GM19467 (cell line): ENCODE results near the gene GLIS2.

Experiments
- ATAC-seq: cut with Tn5 transposase; IDR thresholded peaks from one replicate; pipeline ENCODE4 v1.9.1; 2021; ENCODE audit warnings: mild to moderate bottlenecking, moderate library complexity; ENCODE audit not compliant: unreplicated experiment

Gene GLIS2

GRCh38 chr16:4319454-4320421, 3.9 kb downstream of the GLIS2 start:
- no peak for ATAC-seq

DNA sequence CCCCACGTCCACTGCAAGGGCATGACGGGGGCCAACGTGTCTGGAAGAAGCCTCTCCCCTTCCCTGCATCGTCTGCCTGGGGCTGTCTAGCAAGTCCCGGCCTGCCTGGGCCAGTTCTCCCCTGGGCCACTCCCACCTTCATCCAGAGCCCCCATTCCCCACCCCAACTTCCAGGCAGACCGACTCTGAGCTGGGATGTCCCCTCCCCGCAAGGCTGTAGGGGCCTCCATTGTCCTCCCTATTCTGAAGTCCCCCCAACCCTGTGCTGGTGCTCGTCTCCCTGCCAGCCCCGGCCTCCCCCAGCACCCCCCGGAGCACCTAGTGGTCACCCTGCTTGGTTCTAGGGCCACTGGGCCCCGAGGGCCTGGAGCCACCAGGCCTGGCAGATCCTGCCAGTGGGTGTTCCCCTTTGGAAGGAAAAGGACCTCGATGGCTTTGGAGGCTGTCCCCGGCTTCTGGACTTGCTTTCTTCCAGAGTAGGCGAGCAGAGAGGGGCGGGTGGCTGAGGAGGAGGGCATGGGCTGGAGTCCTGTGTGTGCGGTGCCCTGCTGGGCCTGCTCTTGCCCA, 4.8 kb downstream of the GLIS2 start:
- ATAC-seq: no peak

DNA sequence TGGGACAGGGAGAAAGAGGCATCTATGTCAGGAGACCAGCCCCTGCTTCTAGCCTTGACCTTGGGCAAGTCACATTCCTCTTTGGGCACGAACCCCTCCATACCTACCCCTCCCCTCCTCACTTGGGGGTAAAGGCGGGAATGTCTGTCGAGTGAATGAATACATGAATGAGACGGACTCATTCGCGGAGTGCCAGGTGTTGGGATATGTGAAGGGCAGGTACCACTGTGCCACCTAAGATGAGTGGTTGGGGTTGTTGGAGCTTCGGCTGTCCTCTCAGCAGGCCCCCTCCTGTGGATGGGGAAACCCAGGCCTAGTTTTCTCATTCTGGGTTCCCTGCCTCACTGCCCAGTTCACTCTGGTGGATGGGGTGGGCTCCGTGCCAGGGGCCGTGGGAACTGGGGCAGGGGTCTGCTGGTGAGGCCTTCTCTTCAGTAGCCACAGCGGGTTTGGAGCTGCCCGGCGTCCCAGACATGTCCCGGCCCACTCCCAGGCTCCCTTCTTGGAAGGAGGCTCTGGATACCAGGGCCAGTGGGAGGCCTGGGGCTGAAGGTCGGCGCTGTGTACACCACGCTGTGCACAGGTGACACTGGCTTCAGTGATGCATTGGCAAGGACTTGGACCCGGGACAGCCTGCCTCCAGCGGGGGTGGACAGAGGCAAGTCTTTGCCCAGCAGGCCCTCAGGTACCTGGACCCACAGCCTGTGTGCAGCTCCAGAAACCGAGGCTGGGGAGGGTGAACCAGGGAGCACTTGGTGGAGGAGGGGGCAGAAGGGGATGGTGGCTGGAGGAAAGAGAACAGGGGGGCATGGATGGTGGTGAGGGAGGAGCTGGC, 5.6 kb downstream of the GLIS2 start:
- no peak for ATAC-seq

GRCh38 chr16:4322121-4323052, 6.5 kb downstream of the GLIS2 start:
- ATAC-seq: no peak

GRCh38 chr16:4323071-4323844, 7.4 kb downstream of the GLIS2 start:
- ATAC-seq: no peak

DNA sequence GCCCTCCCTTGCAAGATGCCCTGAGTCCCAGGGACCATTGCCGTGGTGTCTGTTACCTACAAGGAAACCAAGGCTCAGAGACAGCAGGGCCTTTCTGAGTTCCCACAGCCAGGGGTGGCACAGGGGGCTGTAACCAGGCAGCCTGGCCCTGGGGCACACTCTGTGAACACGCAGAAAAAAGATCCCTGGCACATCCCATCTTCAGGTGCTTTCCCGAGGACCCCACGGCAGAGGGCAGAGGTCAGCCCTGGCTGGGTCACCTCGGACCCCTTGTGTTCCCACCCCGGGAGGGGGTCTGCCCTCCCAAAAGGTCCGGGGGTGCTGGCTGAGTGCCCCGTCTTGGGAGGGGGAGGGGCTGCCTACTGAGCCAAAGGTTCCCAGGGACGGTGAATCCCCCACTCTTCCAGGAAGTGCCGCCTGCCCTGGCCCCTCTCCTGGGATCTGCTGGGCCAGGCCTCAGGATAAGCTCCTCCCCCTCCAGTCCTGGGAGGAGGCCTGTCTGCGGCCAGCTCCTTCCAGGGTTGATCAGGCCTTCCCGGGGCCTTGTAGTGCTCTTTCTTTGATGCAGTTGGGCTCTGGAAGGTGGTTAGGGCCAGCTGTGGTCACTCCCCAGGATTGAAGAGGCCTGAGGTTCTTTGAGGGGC, 8.1 kb downstream of the GLIS2 start:
- no peak for ATAC-seq

DNA sequence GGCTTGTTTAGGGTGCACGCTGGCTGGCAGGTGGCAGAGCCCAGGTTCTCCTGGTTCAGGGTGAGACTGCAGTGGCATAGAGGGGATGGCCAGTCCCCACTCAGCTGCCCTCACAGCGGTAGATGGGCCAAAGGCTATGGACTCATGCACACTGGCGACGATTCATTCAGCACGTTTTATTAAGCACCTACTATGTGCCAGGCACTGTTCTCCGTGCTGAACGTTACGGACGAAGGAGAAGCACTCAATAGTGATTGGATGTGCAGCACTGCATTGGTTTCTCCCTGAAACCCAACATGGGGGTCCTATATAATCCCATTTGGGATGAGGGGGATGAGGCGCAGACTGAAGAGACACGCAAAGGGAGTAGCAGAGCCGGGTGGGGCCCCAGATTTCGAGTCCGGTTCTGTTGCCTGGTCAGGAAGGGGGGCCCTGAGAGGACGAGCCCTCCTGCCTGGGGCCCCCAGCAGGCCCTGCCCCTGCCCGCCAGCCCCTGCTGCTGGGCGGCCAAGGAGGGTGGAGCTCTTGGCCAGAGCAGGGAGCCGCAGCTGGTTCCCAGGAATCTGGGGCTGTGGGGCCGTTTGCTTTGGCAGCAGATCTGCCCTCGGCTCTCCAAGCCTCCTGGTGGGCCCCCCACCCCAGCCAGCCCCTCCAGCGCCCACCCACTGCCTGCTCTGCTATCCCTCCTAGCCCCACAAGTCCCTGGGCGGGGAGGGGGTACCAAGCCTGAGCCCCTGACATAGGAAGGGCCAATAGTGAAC, 8.8 kb downstream of the GLIS2 start:
- ATAC-seq: no peak

- ATAC-seq: no peak
Measured at GRCh38 chr16:4325253-4325758, 9.4 kb downstream of the GLIS2 start.

DNA sequence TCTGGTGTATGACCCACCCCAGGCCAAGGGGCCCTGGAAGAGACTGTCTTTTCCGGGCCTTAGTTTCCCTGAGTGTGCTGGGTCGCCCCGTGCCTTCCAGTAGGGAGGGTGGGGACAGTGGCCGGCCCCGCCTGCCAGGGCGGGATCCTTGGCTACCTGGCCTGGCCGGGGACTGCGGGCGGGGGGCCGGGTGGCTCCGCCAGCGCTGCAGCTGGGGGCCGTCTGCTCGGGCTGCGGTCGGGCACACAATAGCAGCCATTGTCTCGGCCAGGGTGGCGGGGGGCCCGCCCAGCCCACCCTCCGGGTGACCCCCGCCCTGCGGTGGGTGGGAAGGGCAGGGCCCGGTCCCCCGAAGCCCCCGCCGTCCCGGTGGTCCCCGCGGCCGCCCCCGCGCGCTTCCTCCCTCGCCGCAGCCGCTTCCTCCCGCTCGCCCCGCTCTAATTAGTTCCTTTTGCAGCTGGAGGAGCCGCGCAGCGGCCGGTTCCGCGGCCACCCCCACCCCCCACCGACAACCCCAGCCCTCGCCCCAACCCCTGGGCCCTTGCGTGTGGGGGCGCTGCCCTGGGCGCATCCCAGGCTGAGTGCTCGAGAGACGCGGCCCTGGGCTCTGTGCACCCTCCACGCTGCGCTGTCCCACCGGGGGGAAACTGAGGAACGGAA, 11.6 kb downstream of the GLIS2 start:
- ATAC-seq: no peak

DNA sequence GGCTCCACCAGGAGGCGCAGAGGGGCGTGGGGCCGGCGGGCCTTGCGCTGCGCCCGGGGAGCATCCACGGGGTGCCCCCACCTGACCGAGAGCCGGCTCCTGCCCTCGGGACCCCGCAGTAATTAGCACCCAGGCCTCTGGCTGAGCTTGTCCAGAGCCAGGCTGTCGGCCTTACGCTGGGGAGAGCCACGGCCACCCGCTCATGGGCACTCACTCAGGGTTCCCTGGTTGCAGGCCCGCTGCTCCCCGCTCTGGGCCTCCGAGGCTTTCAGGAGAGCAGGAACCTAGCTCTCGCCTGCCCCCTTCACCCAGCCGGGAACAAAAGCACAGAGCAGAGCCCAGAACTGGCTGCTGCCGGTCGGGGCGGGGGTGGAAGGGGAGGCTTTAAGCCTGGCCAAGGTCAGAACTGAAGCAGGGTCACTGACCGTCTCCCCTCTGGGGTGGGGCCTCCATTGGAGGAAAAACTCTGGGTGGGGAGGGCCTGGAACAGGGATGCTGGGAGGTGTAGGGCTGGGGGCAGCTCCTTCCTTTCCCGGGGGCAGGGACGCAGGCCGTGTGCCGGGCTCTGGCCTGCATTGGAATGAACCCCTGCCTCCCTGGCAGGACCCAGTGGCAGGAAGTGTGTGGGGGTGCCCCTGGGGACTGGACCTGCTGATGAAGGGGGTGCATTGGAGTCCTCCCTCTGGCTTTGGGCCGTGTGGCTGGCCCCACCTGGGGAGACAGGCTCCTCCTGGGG, 12.3 kb downstream of the GLIS2 start:
- no peak for ATAC-seq

DNA sequence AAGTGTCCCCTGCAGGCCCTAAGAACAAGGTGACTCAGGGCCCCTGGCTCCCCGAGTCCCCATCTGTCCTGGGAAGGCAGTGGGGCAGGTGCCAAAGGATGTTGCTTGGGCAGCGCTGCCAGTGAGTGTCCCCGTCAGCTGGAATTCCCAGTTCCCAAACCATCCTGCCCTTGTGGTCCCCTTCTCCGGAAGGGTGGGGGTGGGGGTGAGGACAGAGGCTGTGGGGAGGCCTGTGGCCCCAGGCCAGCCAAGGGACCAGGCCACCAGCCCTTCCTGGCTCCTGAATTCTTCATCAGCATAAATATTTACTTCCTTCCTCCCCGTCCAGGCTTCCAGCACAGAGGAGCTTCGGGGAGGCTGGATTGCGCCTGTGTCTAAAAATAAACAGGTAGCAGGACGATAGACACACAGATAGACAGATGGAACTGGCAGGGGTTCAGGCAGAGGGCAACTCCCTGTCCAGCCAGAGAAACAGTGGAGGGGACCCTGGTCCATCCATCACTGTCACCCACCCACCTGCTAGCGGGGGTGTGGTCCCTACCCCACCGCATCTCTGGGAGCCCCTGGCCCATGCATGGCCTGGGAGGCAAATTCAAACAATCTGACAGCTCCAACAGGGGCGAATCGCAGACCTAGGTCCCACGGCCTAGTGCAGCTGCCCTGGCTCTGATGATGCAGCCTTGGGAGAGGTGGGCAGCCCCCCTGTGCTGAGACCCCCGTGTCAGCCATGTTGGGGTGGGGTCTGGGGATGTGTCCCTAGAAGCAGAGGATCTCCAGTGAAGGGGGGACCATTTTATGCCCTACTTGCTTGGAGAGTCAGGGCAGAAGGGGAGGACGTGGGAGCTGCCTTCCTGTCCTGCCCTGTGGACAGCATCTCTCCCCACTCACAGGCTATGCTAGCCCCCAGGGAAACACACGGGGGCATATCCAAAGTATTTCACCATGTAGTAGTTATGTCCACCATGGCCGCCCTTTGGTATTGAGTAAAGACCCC, 13.2 kb downstream of the GLIS2 start:
- ATAC-seq: no peak

- no peak for ATAC-seq
Measured at GRCh38 chr16:4330277-4330874, 14.5 kb downstream of the GLIS2 start.

DNA sequence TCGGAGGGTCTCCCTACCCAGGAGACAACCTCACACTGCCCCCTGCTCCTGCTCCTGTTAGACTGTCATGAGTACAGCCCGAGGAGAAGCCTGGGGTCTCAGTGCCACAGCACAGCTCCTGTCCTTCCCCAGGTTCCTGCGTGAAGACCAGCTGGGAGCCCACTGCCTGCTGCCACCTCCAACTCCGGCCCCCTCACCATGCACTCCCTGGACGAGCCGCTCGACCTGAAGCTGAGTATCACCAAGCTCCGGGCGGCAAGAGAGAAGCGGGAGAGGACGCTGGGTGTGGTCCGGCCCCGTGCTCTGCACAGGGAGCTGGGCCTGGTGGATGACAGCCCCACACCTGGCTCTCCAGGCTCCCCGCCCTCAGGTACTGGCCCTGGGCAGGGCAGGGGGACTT, 16.2 kb downstream of the GLIS2 start:
- ATAC-seq: no peak

GRCh38 chr16:4332623-4333307, 16.9 kb downstream of the GLIS2 start:
- no peak for ATAC-seq

DNA sequence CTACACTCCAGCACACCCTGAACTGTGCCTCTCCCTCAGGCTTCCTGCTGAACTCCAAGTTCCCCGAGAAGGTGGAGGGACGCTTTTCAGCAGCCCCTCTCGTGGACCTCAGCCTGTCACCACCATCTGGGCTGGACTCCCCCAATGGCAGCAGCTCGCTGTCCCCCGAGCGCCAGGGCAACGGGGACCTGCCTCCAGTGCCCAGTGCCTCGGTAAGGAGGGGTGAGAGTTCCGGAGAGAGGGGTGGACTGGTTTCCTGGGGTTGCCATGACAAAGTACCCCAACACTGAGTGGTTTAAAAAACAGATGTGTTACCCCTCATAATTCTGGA, 17.4 kb downstream of the GLIS2 start:
- no peak for ATAC-seq
